Spleen (tissue), 11 donors: ENCODE data around the gene PPP1R26. TPM values are rescaled to one million over a fixed set of nuclear protein-coding genes. Genes with fewer than 3 reads are reported as not detected.

Source experiments
- DNase-seq: peaks from one replicate; pipeline ENCODE4 v3.0.0-alpha.2; 2020
- H3K27ac ChIP-seq, 8 donors: fragments of 200-600 bp; sonication (generic) in 7 of 8; 1 replicate in 4 of 8; 2 replicates in 4 of 8; pipeline versions ENCODE4 v1.5.0 to v1.8.0; 2016 to 2021; ENCODE audit warnings: inconsistent platforms in 4 of 8, mild to moderate bottlenecking in 4 of 8, moderate library complexity in 1 of 8
- H3K27me3 ChIP-seq, 7 donors: fragments of 200-600 bp; sonication (generic) in 6 of 7; replicated peaks in 1 of 7; 1 replicate in 4 of 7; 2 replicates in 3 of 7; pipeline versions ENCODE4 v1.5.0 to v1.8.0; 2016 to 2021; ENCODE audit warnings: inconsistent platforms in 3 of 7, mild to moderate bottlenecking in 1 of 7
- H3K36me3 ChIP-seq, 6 donors: fragments of 200-600 bp; sonication (generic) in 5 of 6; 1 replicate in 4 of 6; 2 replicates in 2 of 6; pipeline versions ENCODE4 v1.5.0 to v1.8.0; 2016 to 2021; ENCODE audit warnings: inconsistent platforms in 2 of 6
- H3K4me1 ChIP-seq, 6 donors: fragments of 200-600 bp; sonication (generic) in 5 of 6; 1 replicate in 3 of 6; 2 replicates in 3 of 6; pipeline versions ENCODE4 v1.5.0 to v1.8.0; 2016 to 2021; ENCODE audit warnings: inconsistent platforms in 3 of 6
- H3K4me3 ChIP-seq, 8 donors: fragments of 200-600 bp; sonication (generic) in 7 of 8; 1 replicate in 4 of 8; 2 replicates in 4 of 8; pipeline versions ENCODE4 v1.5.0 to v1.8.0; 2016 to 2021; ENCODE audit warnings: inconsistent platforms in 4 of 8, mild to moderate bottlenecking in 4 of 8, moderate library complexity in 2 of 8
- H3K9me3 ChIP-seq, 8 donors: fragments of 200-600 bp; sonication (generic) in 7 of 8; 1 replicate in 4 of 8; 2 replicates in 4 of 8; pipeline versions ENCODE4 v1.5.0 to v1.8.0; 2016 to 2021; ENCODE audit warnings: inconsistent platforms in 4 of 8
- CTCF ChIP-seq, 11 experiments: fragments of 200-600 bp in 7 of 11; fragments of 450-650 bp in 4 of 11; sonication (generic) in 4 of 11; IDR thresholded peaks in 8 of 11; conservative IDR thresholded peaks in 3 of 11; 1 replicate in 7 of 11; 2 replicates in 4 of 11; pipeline versions ENCODE4 v1.4.0 to v1.8.0; 2016 to 2021; ENCODE audit warnings: antibody characterized with exemption in 11 of 11, inconsistent platforms in 4 of 11, mild to moderate bottlenecking in 1 of 11
- POLR2A ChIP-seq, 3 donors: fragments of 450-650 bp; IDR thresholded peaks; one replicate each; pipeline ENCODE4 v1.5.1; 2017; ENCODE audit warnings: antibody characterized with exemption in 3 of 3, mild to moderate bottlenecking in 1 of 3
- POLR2AphosphoS5 ChIP-seq, 3 donors: sonication (generic); formaldehyde crosslinking; IDR thresholded peaks; one replicate each; pipeline ENCODE4 v1.5.1; 2017; ENCODE audit warnings: antibody characterized with exemption in 3 of 3
- WGBS, 5 donors: extraction: QIAGEN DNeasy Blood & Tissue Kit in 3 of 5; methylation state at CpG; one replicate each; pipeline versions ENCODE4 v1.1.5 to v1.1.7; 2013 to 2018; 5-methylcytosine and 5-hydroxymethylcytosine counted together
- intact Hi-C: fragments of 100-400 bp; cut with DNase I; formaldehyde crosslinking; loops from one replicate; pipeline ENCODE4 v1.15.0; 2023; ENCODE audit warnings: low total_unique reads
- polyA plus RNA-seq, 3 donors: library from polyadenylated mRNA; stranded (reverse); fragments of 200-250 nt; gene quantifications; one replicate each; pipeline ENCODE4 v1.2.1, GENCODE V29; 2013
- total RNA-seq, 7 donors: library from RNA; depleted of rRNA in 3 of 7; stranded (reverse); fragments of >200 nt in 3 of 7; fragmentation: NEBNext Ultra II Directional in 4 of 7; extraction: Animal tissue kit (Norgen Biotek cat#: 25700) in 4 of 7; gene quantifications; one replicate each; pipeline versions ENCODE4 v1.1.0 to v1.2.1, GENCODE V29; 2016 to 2021
- donor health status: healthy with polysubstance abuse.
- donor health status: DM: no; HTN: no; CAD: no; lungs with moderate emphysema.
- donor health status: DM: no; HTN: no; CAD: no.
- donor health status: Bipolar disorder and iron deficiency.
- donor health status: healthy.
- donor health status: DM: no; HTN: no; CAD: no.
- donor health status: DM: yes; HTN: yes; CAD: no.

Gene PPP1R26
- total and polyA plus RNA-seq, 10 donors: 1.8 to 18.7 (median 9.3) TPM

GRCh38 chr9:135491764-135492163 is 12.2 kb downstream of the PPP1R26 start:
- TF ChIP-seq POLR2AphosphoS5 (IDR thresholded peaks at IDR 0.05) (no peak), POLR2A (IDR thresholded peaks at IDR 0.05) (no peak), CTCF (IDR thresholded peaks at IDR 0.05 in 8 of 11, conservative IDR thresholded peaks at IDR 0.05 in 3 of 11) (no peak)
- H3K4me1 ChIP-seq: no peaks in the 10 kb centered on the region
- H3K36me3 ChIP-seq: peaks cover 0 to 28% (median 11%) of the 10 kb centered on the region in 6 donors
- peak; percentile 10 for DNase-seq
- no peak overlapping the region for H3K27ac ChIP-seq
- H3K9me3 ChIP-seq: no peaks in the 10 kb centered on the region
- H3K4me3 ChIP-seq: no peak overlapping the region
- 69 to 91% (median 82%) methylated on average over 4 of the region's 4 CpGs for WGBS, 5 donors
- intact Hi-C loops: no loop called here
- H3K27me3 ChIP-seq: no peaks in the 10 kb centered on the region

- peak; percentile 54 for DNase-seq
- H3K4me3 ChIP-seq: no peak overlapping the region
- no peak overlapping the region for H3K27ac ChIP-seq
- no peak for TF ChIP-seq POLR2A (IDR thresholded peaks at IDR 0.05)
- TF ChIP-seq CTCF (IDR thresholded peaks at IDR 0.05 in 8 of 11, conservative IDR thresholded peaks at IDR 0.05 in 3 of 11): no peak
- no peak for TF ChIP-seq POLR2AphosphoS5 (IDR thresholded peaks at IDR 0.05)
- WGBS, 5 donors: 89 to 95% (median 92%) methylated on average over 24 to 27 of the region's 27 CpGs
- H3K9me3 ChIP-seq: no peaks in the 10 kb centered on the region
- no peaks in the 10 kb centered on the region for H3K27me3 ChIP-seq
- intact Hi-C loops: no loop called here
- H3K4me1 ChIP-seq: no peaks in the 10 kb centered on the region
- H3K36me3 ChIP-seq: peaks cover 0 to 14% (median under 1%) of the 10 kb centered on the region in 6 donors
Observed at GRCh38 chr9:135492886-135493669, 13.5 kb downstream of the PPP1R26 start.

GRCh38 chr9:135494791-135495559 is 15.4 kb downstream of the PPP1R26 start:
- Histone ChIP-seq H3K4me3 (no peak overlapping the region), H3K36me3 (no peaks in the 10 kb centered on the region), H3K27ac (no peak overlapping the region), H3K4me1 (peaks cover 6 to 14% (median 10%) of the 10 kb centered on the region in 6 donors), H3K27me3 (no peaks in the 10 kb centered on the region), H3K9me3 (no peaks in the 10 kb centered on the region)
- intact Hi-C loops: no loop called here
- TF ChIP-seq POLR2A (IDR thresholded peaks at IDR 0.05) (no peak), POLR2AphosphoS5 (IDR thresholded peaks at IDR 0.05) (no peak), CTCF (IDR thresholded peaks at IDR 0.05 in 8 of 11, conservative IDR thresholded peaks at IDR 0.05 in 3 of 11) (no peak)
- 85 to 87% (median 86%) methylated on average over 25 to 30 of the region's 30 CpGs for WGBS, 5 donors
- DNase-seq: peak; percentile 69
